ENCODE data around the gene NENF. TPM values are rescaled to one million over a fixed set of nuclear protein-coding genes. Genes with fewer than 3 reads are reported as not detected.
"Not testable (repeated sequence)": the region's sequence is repeated elsewhere in the genome, so short reads cannot be mapped to it uniquely, and the experiment has no call there.

NENF gene
- polyA plus RNA-seq, 1 donor from 2014 or later, result 7.9 TPM

DNA sequence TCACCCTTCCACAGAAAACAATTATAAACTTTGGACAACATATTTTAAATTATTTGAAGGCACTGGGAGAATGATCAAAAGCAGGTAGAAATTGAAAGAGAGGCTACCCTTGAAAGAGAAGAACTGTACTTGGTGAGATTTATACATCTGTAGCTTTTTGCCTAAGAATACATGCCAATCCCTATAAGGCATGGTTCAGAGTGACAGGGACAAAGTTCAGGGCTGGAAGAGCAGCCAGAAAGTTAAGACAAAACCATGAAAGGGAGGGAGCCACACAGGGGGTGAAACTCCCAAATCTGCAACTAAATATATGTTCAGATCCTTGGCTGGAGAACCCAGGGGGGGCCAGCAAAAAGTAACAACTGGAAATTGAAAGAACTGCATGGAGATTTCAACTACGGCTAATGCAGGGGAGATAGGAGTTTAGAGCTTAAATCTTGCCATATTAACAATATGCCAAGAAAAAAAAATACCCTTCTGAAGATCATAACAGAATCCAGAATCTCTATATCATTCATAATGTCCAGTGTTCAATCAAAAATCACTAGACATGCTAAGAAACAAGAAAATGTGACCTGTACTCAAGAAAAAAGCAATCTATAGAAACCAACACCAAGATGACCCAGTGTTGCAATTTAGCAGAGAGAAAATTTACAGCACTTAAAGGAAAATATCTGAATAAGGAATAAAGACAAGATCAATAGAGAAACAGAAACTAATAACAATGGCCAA, 43.6 kb upstream of the NENF start (continued):
- TF ChIP-seq MXI1 (conservative IDR thresholded peaks at IDR 0.05; ENCODE audit: poor library complexity, severe bottlenecking), result no peak

GRCh38 chr1:212395678-212396437, 36.9 kb upstream of the NENF start:
- H3K79me2 ChIP-seq (replicated peaks; ENCODE audit: insufficient read depth, low read length); H3K4me3 ChIP-seq (ENCODE audit: low read length); H3K36me3 ChIP-seq (ENCODE audit: insufficient read depth, low read length); H3K27me3 ChIP-seq (ENCODE audit: insufficient read depth, low read depth, low read length); H3K9me2 ChIP-seq (ENCODE audit: insufficient read depth, low read length); H3K9ac ChIP-seq (ENCODE audit: low read length); H3K9me3 ChIP-seq (ENCODE audit: low read length); H3K27ac ChIP-seq (ENCODE audit: low read length); H2AFZ ChIP-seq (ENCODE audit: low read depth, low read length); H3K4me2 ChIP-seq (ENCODE audit: low read length); H3F3A ChIP-seq (ENCODE audit: insufficient read depth, low read length, poor library complexity, severe bottlenecking); H4K20me1 ChIP-seq (ENCODE audit: insufficient read depth): not testable (repeated sequence)

GRCh38 chr1:212396638-212397037, 36.1 kb upstream of the NENF start:
- no peak overlapping the region for H3K4me2 ChIP-seq (ENCODE audit: low read length)
- no peak overlapping the region for H3K9ac ChIP-seq (ENCODE audit: low read length)
- H4K20me1 ChIP-seq (ENCODE audit: insufficient read depth), result no peaks in the 10 kb centered on the region
- TF ChIP-seq EZH2 (IDR thresholded peaks at IDR 0.05; ENCODE audit: borderline replicate concordance, insufficient read depth, low read length, poor library complexity, severe bottlenecking) (no peak), MXI1 (conservative IDR thresholded peaks at IDR 0.05; ENCODE audit: poor library complexity, severe bottlenecking) (no peak), TAF1 (IDR thresholded peaks at IDR 0.05; ENCODE audit: low read depth) (no peak), SMC3 (conservative IDR thresholded peaks at IDR 0.05; ENCODE audit: poor library complexity) (no peak), EP300 (conservative IDR thresholded peaks at IDR 0.05; ENCODE audit: poor library complexity, severe bottlenecking) (no peak), CTCF (IDR thresholded peaks at IDR 0.05; ENCODE audit: poor library complexity, severe bottlenecking) (no peak)
- no peaks in the 10 kb centered on the region for H3F3A ChIP-seq (ENCODE audit: insufficient read depth, low read length, poor library complexity, severe bottlenecking)
- no peaks in the 10 kb centered on the region for H3K27me3 ChIP-seq (ENCODE audit: insufficient read depth, low read depth, low read length)
- no peaks in the 10 kb centered on the region for H3K9me2 ChIP-seq (ENCODE audit: insufficient read depth, low read length)
- no peak overlapping the region for H3K4me3 ChIP-seq (ENCODE audit: low read length)
- H3K36me3 ChIP-seq (ENCODE audit: insufficient read depth, low read length), result peaks cover 4% of the 10 kb centered on the region
- H3K79me2 ChIP-seq (replicated peaks; ENCODE audit: insufficient read depth, low read length), result no peaks in the 10 kb centered on the region
- no peak overlapping the region for H3K27ac ChIP-seq (ENCODE audit: low read length)
- no peak overlapping the region for H2AFZ ChIP-seq (ENCODE audit: low read depth, low read length)
- no peaks in the 10 kb centered on the region for H3K9me3 ChIP-seq (ENCODE audit: low read length)

- no peak overlapping the region for H3K9ac ChIP-seq (ENCODE audit: low read length)
- H4K20me1 ChIP-seq (ENCODE audit: insufficient read depth), result no peaks in the 10 kb centered on the region
- no peaks in the 10 kb centered on the region for H3K9me3 ChIP-seq (ENCODE audit: low read length)
- H3K27me3 ChIP-seq (ENCODE audit: insufficient read depth, low read depth, low read length), result no peaks in the 10 kb centered on the region
- no peak overlapping the region for H3K27ac ChIP-seq (ENCODE audit: low read length)
- TF ChIP-seq MXI1 (conservative IDR thresholded peaks at IDR 0.05; ENCODE audit: poor library complexity, severe bottlenecking) (no peak), CTCF (IDR thresholded peaks at IDR 0.05; ENCODE audit: poor library complexity, severe bottlenecking) (no peak), SMC3 (conservative IDR thresholded peaks at IDR 0.05; ENCODE audit: poor library complexity) (no peak), EP300 (conservative IDR thresholded peaks at IDR 0.05; ENCODE audit: poor library complexity, severe bottlenecking) (no peak), EZH2 (IDR thresholded peaks at IDR 0.05; ENCODE audit: borderline replicate concordance, insufficient read depth, low read length, poor library complexity, severe bottlenecking) (no peak), TAF1 (IDR thresholded peaks at IDR 0.05; ENCODE audit: low read depth) (no peak), RAD21 (conservative IDR thresholded peaks at IDR 0.05) (no peak), POLR2AphosphoS5 (IDR thresholded peaks at IDR 0.05) (no peak)
- TF ChIP-seq, protein P1, sequence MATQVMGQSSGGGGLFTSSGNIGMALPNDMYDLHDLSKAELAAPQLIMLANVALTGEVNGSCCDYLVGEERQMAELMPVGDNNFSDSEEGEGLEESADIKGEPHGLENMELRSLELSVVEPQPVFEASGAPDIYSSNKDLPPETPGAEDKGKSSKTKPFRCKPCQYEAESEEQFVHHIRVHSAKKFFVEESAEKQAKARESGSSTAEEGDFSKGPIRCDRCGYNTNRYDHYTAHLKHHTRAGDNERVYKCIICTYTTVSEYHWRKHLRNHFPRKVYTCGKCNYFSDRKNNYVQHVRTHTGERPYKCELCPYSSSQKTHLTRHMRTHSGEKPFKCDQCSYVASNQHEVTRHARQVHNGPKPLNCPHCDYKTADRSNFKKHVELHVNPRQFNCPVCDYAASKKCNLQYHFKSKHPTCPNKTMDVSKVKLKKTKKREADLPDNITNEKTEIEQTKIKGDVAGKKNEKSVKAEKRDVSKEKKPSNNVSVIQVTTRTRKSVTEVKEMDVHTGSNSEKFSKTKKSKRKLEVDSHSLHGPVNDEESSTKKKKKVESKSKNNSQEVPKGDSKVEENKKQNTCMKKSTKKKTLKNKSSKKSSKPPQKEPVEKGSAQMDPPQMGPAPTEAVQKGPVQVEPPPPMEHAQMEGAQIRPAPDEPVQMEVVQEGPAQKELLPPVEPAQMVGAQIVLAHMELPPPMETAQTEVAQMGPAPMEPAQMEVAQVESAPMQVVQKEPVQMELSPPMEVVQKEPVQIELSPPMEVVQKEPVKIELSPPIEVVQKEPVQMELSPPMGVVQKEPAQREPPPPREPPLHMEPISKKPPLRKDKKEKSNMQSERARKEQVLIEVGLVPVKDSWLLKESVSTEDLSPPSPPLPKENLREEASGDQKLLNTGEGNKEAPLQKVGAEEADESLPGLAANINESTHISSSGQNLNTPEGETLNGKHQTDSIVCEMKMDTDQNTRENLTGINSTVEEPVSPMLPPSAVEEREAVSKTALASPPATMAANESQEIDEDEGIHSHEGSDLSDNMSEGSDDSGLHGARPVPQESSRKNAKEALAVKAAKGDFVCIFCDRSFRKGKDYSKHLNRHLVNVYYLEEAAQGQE (IDR thresholded peaks at IDR 0.05; ENCODE audit: borderline replicate concordance), result no peak
- H3K4me2 ChIP-seq (ENCODE audit: low read length), result no peak overlapping the region
- H3K79me2 ChIP-seq (replicated peaks; ENCODE audit: insufficient read depth, low read length), result no peaks in the 10 kb centered on the region
- no peak overlapping the region for H2AFZ ChIP-seq (ENCODE audit: low read depth, low read length)
- no peak overlapping the region for H3K4me3 ChIP-seq (ENCODE audit: low read length)
- no peaks in the 10 kb centered on the region for H3F3A ChIP-seq (ENCODE audit: insufficient read depth, low read length, poor library complexity, severe bottlenecking)
- peaks cover 4% of the 10 kb centered on the region for H3K36me3 ChIP-seq (ENCODE audit: insufficient read depth, low read length)
- no peaks in the 10 kb centered on the region for H3K9me2 ChIP-seq (ENCODE audit: insufficient read depth, low read length)
These were observed 35.5 kb upstream of the NENF start for GRCh38 chr1:212397171-212397570.

Data from neural cell (in vitro differentiated cells).